Upper lobe of left lung (tissue), 4 donors: ENCODE data around the gene MYPOP.

Source experiments
- EP300 ChIP-seq, 4 donors: sonication (generic); formaldehyde crosslinking; IDR thresholded peaks; one replicate each; pipeline ENCODE4 v1.5.1; 2017; ENCODE audit warnings: antibody characterized with exemption in 4 of 4, control low read depth in 2 of 4
- POLR2A ChIP-seq, 4 donors: fragments of 450-650 bp; IDR thresholded peaks; one replicate each; pipeline ENCODE4 v1.5.1; 2016 to 2017; ENCODE audit warnings: antibody characterized with exemption in 4 of 4, mild to moderate bottlenecking in 2 of 4
- TF ChIP-seq, protein P1 (sequence below), 6 experiments: fragments of 450-650 bp in 4 of 6; fragments of 200-600 bp in 2 of 6; sonication (generic) in 2 of 6; IDR thresholded peaks; one replicate each; pipeline ENCODE4 v1.5.1; 2016 to 2019; ENCODE audit warnings: antibody characterized with exemption in 6 of 6

DNA sequence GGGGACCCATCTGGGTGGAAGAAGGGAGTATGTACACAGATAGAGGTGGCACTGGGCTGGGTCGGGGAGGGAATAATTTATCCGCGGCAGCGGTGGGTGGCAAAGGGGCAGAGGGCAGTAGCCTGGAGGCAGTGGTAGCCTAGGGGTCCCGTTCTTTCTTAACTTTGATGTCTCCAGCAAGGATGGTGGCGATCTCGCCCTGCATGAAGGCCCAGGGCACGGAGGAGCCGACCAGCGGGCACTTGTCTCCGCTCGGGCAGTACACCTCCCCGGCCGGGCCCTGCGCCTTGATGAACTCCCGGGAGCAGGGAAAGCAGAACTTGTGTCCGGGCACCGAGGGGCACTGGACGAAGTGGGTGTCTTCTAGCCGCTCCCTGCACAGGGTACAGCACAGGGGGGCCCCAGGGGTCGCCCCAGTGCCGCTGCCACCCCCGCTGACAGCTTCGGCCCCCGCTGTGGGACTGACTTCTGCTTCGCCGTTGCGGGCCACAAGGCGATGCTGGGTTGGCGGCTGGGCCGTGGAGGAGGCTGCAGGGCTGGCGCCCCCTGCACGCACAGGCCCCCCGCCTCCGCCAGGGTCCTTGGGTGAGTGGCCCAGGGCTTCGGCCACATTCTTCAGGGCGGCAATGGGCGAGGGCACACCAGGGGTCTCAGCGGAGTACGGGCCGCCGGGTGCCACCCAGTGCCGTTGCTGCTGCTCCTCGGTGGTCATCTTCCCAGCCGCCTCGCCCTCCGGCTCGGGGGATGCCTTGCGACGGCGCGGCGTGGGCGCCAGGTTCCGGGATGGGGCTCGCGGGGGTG is 18.3 kb downstream of the MYPOP start:
- TF ChIP-seq, protein P1, sequence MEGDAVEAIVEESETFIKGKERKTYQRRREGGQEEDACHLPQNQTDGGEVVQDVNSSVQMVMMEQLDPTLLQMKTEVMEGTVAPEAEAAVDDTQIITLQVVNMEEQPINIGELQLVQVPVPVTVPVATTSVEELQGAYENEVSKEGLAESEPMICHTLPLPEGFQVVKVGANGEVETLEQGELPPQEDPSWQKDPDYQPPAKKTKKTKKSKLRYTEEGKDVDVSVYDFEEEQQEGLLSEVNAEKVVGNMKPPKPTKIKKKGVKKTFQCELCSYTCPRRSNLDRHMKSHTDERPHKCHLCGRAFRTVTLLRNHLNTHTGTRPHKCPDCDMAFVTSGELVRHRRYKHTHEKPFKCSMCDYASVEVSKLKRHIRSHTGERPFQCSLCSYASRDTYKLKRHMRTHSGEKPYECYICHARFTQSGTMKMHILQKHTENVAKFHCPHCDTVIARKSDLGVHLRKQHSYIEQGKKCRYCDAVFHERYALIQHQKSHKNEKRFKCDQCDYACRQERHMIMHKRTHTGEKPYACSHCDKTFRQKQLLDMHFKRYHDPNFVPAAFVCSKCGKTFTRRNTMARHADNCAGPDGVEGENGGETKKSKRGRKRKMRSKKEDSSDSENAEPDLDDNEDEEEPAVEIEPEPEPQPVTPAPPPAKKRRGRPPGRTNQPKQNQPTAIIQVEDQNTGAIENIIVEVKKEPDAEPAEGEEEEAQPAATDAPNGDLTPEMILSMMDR (IDR thresholded peaks at IDR 0.05) = no peak
- TF ChIP-seq POLR2A (IDR thresholded peaks at IDR 0.05) (no peak), EP300 (IDR thresholded peaks at IDR 0.05) (no peak)
